ENCODE measurements around the gene SF3A1. TPM values are rescaled to one million over a fixed set of nuclear protein-coding genes. Genes with fewer than 3 reads are reported as not detected.

The SF3A1 gene
- total RNA-seq, 2 donors from 2014 or later, result 191 to 195 TPM

DNA sequence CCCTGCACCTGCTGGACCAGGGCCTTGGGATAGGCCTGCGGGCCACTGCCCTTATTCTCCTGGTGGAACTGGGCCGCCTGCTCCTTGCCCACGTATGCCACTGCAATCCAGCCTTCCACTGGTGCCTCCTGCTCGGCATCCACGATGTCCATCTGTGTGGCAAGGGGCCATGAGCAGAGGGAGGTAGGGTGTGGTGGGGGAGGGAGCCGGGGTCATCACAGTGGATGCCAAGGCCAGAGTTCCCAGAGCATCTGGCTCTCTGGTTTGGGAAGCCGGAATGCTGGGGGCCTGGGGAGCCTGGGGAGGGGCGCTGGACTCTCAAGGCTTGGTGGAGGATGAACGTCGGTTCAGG lies 29.9 kb upstream of the SF3A1 start:
- H3K27ac ChIP-seq (ENCODE audit: low read depth, low read length), result no peak overlapping the region
- H3K9ac ChIP-seq (ENCODE audit: extremely low read depth, low read length, poor library complexity, severe bottlenecking), result peak overlapping the region; percentile 55
- TF ChIP-seq, protein P1, sequence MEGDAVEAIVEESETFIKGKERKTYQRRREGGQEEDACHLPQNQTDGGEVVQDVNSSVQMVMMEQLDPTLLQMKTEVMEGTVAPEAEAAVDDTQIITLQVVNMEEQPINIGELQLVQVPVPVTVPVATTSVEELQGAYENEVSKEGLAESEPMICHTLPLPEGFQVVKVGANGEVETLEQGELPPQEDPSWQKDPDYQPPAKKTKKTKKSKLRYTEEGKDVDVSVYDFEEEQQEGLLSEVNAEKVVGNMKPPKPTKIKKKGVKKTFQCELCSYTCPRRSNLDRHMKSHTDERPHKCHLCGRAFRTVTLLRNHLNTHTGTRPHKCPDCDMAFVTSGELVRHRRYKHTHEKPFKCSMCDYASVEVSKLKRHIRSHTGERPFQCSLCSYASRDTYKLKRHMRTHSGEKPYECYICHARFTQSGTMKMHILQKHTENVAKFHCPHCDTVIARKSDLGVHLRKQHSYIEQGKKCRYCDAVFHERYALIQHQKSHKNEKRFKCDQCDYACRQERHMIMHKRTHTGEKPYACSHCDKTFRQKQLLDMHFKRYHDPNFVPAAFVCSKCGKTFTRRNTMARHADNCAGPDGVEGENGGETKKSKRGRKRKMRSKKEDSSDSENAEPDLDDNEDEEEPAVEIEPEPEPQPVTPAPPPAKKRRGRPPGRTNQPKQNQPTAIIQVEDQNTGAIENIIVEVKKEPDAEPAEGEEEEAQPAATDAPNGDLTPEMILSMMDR (conservative IDR thresholded peaks at IDR 0.05), result no peak
- H3K4me3 ChIP-seq (ENCODE audit: low read length), result peak overlapping the region; percentile 81
- Mint-ChIP-seq H3K27me3 (ENCODE audit: insufficient read depth) (no peaks in the 10 kb centered on the region), H3K27ac (peak overlapping the region; percentile 77), H3K36me3 (ENCODE audit: low read depth) (peaks cover 12% of the 10 kb centered on the region), H3K4me3 (peak overlapping the region; percentile 76), H3K4me1 (peaks cover 13% of the 10 kb centered on the region), H3K9me3 (peaks cover 15% of the 10 kb centered on the region)
- H3K36me3 ChIP-seq (ENCODE audit: control insufficient read depth, insufficient read depth, low read length), result peaks cover 5% of the 10 kb centered on the region
- DNase-seq, result no peak
- WGBS, 2 experiments (ENCODE audit: insufficient coverage in 1 of 2, insufficient read length in 1 of 2), result 31% methylated on average over 10 of the region's 10 CpGs; no CpG with 5 or more reads in 1 of the 2 experiments
- no peaks in the 10 kb centered on the region for H3K27me3 ChIP-seq (ENCODE audit: control insufficient read depth, insufficient read depth, low read length, poor library complexity, severe bottlenecking)
- no peaks in the 10 kb centered on the region for H3K4me1 ChIP-seq (ENCODE audit: control insufficient read depth, insufficient read depth, low read length)
- peaks cover 3% of the 10 kb centered on the region for H3K9me3 ChIP-seq (ENCODE audit: control insufficient read depth, low read length)

DNA sequence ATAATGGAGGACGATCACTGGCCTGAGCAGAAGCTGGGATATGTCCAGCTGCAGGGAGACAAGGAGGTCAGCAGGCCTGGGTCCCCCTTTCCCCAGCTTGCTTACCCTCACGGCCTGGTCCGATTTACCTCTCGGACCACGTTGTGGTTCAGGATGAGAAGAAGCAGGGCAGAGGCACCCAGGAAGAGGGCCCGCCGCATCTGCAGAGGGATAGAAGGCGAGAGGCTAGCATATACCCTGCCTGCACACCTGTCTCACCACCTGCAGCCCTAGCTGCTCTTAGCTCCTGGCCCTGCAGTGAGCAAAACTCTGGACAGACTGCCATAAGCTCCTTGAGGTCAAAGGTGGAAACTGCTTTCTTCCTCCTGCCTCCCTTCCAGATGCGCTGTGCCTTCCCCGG lies 29.2 kb upstream of the SF3A1 start:
- no peak for DNase-seq
- Histone ChIP-seq H3K9ac (ENCODE audit: extremely low read depth, low read length, poor library complexity, severe bottlenecking) (no peak overlapping the region), H3K27ac (ENCODE audit: low read depth, low read length) (no peak overlapping the region), H3K4me3 (ENCODE audit: low read length) (peak overlapping the region; percentile 81), H3K36me3 (ENCODE audit: control insufficient read depth, insufficient read depth, low read length) (peaks cover 5% of the 10 kb centered on the region), H3K27me3 (ENCODE audit: control insufficient read depth, insufficient read depth, low read length, poor library complexity, severe bottlenecking) (no peaks in the 10 kb centered on the region), H3K9me3 (ENCODE audit: control insufficient read depth, low read length) (peaks cover 2% of the 10 kb centered on the region), H3K4me1 (ENCODE audit: control insufficient read depth, insufficient read depth, low read length) (no peaks in the 10 kb centered on the region)
- 89 to 94% methylated on average over 4 to 10 of the region's 10 CpGs for WGBS, 2 experiments (ENCODE audit: insufficient coverage in 1 of 2, insufficient read length in 1 of 2)
- peaks cover 16% of the 10 kb centered on the region for H3K36me3 Mint-ChIP-seq (ENCODE audit: low read depth)
- peak overlapping the region; percentile 76 for H3K4me3 Mint-ChIP-seq
- H3K4me1 Mint-ChIP-seq, result peaks cover 8% of the 10 kb centered on the region
- H3K9me3 Mint-ChIP-seq, result peaks cover 14% of the 10 kb centered on the region
- no peak overlapping the region for H3K27ac Mint-ChIP-seq
- H3K27me3 Mint-ChIP-seq (ENCODE audit: insufficient read depth), result no peaks in the 10 kb centered on the region
- TF ChIP-seq, protein P1 (conservative IDR thresholded peaks at IDR 0.05), result no peak

DNA sequence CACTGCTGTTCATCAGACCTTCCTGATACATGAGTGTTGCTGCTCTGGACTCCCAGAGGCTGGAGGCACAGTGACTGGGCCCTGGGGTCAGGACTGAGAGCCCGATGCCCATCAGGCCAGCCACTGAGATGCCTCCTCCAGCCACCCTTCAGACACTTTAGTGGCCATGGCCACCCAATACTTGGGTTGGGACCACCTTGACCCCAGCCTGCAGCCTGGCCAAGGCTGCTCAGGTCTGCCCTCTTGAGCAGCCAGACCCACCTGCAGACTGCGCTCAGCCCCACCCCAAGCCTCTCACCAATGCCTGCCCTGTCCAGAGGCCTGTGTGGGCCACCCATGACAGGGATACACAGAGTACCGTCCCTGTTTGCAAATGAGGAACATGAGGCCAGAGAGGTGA lies 26.4 kb upstream of the SF3A1 start:
- Mint-ChIP-seq H3K4me1 (peaks cover 8% of the 10 kb centered on the region), H3K9me3 (peaks cover 3% of the 10 kb centered on the region)

More for the DNA sequence above, 26.4 kb upstream of the SF3A1 start:
- DNase-seq, result no peak
- Mint-ChIP-seq H3K36me3 (ENCODE audit: low read depth) (peaks cover 27% of the 10 kb centered on the region), H3K27me3 (ENCODE audit: insufficient read depth) (no peaks in the 10 kb centered on the region), H3K4me3 (no peak overlapping the region), H3K27ac (no peak overlapping the region)
- TF ChIP-seq, protein P1 (conservative IDR thresholded peaks at IDR 0.05), result no peak
- Histone ChIP-seq H3K27ac (ENCODE audit: low read depth, low read length) (no peak overlapping the region), H3K27me3 (ENCODE audit: control insufficient read depth, insufficient read depth, low read length, poor library complexity, severe bottlenecking) (no peaks in the 10 kb centered on the region), H3K9me3 (ENCODE audit: control insufficient read depth, low read length) (no peaks in the 10 kb centered on the region), H3K4me3 (ENCODE audit: low read length) (no peak overlapping the region), H3K4me1 (ENCODE audit: control insufficient read depth, insufficient read depth, low read length) (no peaks in the 10 kb centered on the region), H3K36me3 (ENCODE audit: control insufficient read depth, insufficient read depth, low read length) (peaks cover 5% of the 10 kb centered on the region), H3K9ac (ENCODE audit: extremely low read depth, low read length, poor library complexity, severe bottlenecking) (no peak overlapping the region)
- WGBS, 2 experiments (ENCODE audit: insufficient coverage in 1 of 2, insufficient read length in 1 of 2), result 87 to 90% methylated on average over 3 of the region's 3 CpGs
